GM18526 (cell line): ENCODE measurements around the gene KLF15.

Experiments
- POLR2A ChIP-seq: IDR thresholded peaks from 3 replicates; pipeline ENCODE4 v1.6.1; 2011; ENCODE audit not compliant: insufficient read length; ENCODE audit errors: extremely low read depth

Gene KLF15

DNA sequence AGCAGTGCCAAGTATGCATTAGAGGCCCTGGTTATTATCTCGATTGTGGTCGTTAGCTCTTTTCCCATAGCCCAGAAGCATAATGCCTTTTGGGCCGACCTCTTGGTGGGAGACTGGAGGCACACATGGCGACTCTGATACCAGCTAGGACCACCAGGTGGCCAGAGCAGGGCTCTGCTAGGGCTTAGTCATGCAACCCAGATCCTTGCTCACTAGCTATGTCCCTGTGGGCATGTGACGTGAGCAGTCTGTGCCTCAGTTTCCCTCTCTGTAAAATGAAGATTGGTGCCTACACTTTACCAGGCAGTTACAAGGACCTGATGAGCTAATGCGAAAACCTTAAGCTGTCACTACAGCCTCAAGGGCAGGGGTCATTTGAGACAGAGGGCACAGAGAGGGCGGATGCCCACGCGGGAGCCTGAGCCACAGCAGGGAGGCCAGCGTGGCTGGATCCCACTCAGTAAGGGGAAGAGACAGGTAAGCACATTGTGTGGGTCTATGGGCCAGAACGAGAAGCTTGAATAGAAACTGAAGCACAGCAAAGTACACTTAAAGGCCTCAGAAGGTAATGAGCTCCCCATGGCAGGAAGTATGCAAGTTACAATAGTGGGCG lies 8.8 kb downstream of the KLF15 start:
- TF ChIP-seq POLR2A, result no peak

DNA sequence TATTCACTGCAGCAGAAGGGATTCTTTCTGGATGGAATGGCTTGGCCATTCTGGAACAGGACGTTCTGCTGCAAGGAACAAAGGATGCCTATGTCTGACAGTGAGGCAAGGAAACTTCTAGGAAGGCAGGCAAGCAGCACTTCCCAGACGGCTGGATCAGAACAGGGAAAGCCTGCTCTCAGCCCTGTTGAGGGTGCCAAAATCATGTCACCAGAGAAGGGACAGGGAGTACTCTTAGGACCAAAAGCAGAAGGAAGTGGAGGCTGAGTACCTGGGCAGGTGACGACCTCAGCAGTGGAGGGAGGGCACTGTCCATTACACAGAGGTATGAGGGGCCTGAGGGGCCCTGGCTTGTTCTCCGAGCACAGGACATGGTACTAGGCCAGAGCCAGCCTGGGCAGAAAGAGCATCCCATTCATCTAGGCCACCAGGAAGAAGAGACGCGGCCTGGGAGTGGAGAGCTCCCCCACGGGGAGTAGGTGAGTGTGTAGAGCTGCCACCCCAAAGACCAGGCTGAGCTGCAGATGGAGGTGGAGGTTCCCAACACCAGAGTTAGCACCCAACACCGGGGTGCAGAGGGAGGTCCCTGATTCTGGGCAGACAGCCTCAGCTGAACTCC lies 9.6 kb downstream of the KLF15 start:
- TF ChIP-seq POLR2A, result no peak

DNA sequence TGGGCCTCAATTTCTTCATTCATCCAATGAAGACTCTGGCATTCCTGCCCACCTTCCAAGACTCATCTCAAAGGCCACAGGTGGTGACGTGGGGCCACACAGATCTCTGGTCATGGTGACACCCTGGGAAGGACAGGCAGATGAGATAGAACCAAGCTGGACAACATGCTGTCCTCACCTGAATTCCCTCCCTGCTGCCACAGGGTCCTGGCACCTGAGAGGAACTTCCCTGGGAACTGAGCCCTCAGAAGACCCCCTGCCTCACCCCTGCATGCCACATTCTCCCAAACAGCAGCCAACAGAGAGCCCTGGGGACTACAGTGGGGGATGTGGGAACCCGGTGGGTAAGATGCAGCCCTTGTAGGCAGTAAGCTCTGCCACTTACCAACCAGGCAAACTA lies 10.7 kb downstream of the KLF15 start:
- TF ChIP-seq POLR2A, result no peak

DNA sequence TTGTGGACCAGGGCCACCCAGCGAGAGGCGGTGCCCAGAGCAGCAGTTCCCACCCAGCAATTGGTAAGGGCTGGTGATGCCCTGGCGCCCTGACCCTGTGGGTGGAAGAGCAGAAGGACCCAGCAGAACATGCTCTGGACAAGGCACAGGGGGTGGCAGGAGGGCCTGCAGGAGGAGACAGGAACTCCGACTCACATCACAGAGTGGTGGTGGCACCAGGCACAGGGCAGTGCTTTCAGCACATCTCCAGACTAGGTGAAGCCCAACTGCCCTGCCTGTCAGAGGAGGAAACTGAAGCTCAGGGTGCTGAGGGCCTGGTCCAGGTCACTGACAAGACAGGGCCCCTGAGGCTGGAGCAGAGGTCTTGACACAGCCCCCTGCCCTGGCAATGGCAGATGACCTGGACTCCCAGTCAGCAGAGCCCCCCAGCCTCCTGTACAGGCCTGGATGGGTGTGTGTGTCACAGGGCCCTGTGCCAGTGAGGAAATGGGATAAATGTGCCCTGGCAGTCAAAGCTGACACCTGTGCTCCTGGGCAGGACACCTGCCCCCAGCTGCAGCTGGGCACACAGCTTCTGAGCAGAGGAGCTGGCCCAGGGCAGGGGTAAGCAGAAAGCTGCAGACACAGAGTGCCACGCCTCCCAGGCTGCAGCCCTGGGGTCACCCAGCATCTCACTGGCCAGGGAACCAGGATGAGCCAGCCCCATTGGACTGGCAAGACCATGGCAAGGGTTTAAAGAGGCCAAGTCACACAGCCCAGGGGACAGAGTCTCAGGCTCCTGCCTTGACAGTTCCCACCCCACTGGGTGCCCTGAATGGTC lies 11.4 kb downstream of the KLF15 start:
- no peak for TF ChIP-seq POLR2A

DNA sequence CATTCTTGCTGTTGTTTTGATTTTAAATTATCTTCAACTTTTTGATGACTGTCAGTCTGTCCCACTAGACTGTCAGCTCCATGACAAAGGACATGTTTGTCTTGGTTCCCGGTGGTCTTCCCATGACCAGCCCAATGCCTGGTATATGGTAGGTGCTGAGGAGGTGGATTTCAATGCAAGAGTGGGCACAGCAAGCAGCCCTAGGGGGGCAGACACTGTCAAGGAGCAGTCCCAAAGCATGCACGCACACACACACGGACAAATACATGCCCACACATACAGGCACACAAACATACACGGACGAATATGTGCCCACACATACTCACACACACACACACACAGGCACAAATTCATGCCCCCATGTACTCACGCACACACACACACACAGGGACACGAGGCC lies 12.0 kb downstream of the KLF15 start:
- TF ChIP-seq POLR2A, result no peak

DNA sequence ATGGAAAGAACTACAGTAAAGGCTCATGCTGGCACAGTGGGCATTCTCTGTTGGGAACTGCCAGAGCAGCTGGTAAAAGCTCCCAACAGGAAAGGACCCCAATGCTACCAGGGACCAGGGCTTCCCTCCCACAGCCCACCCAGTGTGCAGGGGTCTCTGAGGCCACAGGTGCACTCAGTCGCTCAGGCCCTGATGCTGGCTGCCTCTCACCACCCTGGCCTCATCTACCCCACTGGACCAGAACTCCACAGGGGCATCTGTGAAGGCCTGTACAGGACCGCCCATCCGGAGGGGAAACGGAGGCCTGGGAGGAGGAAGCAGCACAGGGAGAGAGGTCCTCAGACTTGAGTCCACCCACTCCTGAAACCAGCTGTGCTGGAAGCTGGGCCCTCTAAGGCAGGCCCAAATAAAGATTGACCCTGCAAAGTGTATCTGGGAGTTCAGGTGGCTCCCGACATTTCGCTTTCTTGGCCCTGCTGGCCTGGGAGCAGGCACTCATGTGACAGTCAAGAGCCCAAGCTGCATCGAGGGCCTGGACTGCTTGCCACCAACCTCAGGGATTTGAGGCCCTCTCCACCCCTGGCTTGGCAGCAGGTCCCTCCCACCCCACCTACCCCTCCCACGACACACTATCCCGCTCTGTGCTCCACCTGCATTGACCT lies 12.7 kb downstream of the KLF15 start:
- no peak for TF ChIP-seq POLR2A

DNA sequence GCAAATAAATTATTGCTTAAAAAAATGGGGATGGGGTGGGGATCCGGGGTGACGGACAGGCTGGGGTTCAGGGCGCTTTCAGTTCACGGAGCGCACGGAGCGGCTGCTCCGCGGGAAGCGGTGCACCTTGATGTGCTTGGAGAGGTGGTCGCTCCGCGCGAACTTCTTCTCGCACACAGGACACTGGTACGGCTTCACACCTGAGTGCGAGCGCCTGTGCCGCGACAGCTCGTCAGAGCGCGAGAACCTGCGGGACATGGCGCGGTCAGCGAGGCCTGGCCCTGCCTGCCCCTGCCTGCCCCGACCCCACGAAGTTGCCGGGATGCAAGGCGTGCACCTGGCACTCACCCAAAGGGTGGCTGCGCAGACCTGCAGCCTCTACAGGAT lies 13.6 kb downstream of the KLF15 start:
- no peak for TF ChIP-seq POLR2A

DNA sequence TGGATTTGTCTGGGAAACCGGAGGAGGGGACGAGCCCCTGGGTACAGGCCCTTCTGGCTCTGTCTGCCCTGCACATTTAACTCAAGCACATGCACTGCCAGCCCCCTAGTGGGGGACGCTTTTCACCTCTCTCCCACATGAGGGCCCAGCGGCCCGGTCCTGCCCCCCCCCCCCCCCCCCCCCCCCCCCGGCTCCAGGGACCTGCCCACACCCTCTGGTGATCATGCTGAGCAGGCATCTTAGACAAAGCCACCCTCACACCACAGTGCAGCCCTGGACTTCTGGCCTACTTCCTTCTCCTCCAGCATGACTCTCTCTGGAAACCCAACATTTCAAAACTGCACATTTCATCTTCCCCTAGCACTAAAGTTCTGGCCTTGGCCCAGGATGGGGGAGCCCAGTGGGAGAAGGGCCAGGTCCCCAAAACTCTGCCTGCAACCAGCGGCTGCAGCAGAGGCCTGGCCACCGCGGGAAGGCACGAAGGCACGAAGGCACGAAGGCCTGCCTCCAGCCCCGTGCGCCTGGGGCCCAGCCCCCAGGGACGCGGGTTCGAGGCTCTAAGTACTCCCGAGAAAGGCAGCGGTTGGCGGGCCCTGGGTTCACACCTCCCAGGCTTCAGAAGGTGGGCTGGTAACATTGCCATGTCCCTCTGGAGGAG lies 14.1 kb downstream of the KLF15 start:
- TF ChIP-seq POLR2A, result no peak

DNA sequence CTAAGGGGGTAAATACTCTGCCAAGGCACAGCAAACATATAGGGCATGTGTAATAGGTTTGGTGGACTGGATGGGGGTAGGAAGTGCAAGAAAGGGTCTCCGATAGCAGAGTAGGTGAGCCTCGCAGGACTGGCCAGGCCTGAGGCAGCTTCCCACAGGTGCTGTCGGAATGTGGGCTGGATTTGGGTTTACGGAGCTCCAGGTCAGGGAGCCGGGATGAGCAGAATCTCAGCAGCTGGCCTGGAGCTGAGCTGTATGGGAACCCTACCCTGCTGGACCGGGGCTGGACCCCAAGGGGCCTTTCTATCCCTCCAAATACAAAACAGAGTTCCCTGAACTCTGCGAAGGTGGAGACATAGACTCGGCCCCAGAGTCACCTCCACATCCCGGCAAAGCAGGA lies 15.0 kb downstream of the KLF15 start:
- TF ChIP-seq POLR2A, result no peak

DNA sequence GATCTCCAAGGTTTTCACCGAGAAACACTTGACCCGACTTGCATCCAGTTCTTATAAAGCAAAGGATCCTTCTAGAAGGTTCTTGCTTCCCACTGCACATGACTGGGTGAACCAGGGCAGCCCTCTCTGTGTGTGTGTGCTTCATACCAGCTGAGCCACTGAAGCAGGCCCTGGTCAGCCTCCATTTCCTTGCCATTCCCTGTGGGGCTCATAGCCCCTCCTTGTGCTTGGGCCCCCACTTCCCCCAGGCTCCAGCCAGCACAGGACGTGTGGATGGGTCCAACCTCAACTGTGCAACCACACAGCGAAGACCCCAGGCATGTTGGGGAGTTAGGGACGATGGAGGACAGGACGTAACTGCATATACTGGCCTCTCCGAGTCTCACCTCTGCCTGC lies 15.5 kb downstream of the KLF15 start:
- TF ChIP-seq POLR2A, result no peak

DNA sequence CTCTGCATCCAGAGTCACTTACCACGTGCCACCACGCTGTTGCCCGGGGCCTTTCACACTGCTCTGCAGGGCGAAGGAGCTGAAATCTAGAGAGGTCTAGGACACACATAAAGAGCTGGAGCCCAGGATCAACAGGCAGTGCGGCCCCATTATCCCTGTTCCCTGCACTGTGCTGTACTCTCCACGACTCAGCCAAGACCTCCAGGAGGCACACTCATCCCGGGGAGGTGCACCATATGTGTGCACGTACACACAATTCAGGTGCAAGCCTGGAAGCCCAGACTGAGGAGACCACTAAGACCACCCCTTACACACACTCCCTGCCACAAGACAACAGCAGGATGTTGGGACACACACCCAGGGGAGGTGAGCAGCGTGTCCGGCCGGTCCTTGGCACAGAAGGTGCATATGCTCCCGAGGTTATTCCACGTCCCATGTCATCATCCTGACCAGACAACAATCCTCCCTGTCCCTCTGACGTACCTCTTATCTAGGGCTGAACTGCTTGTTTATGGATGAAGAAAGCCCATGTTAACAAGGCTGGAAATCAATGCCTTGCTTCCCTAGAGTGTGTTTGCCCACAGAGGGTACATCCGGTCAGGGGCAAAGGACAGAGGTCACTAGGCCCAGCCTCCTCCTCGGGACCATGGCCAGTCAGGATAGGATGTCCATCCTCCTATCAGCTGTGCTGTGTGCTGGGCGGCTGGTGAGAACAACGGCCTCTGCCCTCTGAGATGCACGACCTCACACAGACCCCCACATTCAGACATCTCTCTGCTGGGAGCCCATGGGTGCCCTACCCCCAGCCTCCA lies 16.1 kb downstream of the KLF15 start:
- no peak for TF ChIP-seq POLR2A

DNA sequence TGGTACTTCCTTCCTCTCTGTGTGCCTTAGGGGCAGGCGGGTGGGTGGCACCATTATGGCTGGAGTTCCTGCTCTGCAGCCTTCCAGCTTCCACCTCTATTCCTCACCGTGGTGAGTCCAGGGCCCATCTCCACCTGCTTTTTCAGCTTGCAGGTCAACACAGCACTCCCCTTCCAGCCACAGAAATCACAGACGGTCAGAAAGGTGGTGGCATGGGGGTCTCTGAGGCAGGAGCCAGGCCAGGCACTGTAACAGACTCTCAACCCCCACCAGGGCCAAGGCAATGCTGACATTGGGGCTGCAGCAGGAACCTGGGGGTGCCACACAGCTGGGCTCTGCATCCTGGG lies 16.6 kb downstream of the KLF15 start:
- TF ChIP-seq POLR2A, result no peak

DNA sequence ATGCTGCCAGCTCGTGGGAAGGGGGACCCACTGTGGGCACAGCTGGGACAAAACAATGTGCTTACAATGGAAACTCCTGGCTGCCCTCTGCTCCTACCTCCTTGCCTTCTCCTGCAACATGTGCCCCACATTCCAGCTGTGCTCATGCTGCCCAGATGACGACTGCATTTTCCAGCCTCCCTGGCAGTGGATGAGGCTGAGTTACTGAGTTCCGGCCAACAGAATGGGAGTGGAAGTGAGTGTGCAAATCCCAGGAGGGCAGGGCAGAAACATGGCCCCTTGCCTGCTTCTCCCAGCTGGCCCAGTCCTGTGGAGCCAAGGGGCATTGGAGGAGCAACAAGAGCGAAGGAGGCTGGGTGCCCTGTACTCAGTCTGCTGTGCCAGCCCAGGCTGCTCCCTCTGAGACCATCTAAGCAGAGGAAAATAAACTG lies 17.1 kb downstream of the KLF15 start:
- no peak for TF ChIP-seq POLR2A

DNA sequence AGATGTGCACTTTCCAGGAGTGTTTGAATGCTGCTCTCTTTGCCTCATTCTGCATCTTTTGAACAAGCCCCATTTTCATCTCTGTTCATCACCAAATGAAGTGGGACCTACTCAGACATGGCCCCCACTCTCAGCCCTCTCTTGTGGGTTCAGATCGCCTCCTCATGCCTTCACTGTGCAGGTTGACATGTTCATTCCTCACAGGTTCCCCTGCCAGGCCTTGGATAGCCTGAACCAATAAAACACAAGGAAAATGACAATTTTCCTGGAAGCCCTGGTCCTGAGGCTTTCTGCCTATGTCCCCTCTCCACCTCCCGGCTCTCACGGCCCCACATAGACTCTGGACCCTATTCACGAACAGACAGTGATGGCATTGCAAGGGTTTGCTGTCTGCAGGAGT lies 17.7 kb downstream of the KLF15 start:
- no peak for TF ChIP-seq POLR2A
